ENCODE data around the gene AGAP3. TPM values are rescaled to one million over a fixed set of nuclear protein-coding genes. Genes with fewer than 3 reads are reported as not detected.

Gene AGAP3
- total RNA-seq, 1 donor from 2014 or later: 92.9 TPM

DNA sequence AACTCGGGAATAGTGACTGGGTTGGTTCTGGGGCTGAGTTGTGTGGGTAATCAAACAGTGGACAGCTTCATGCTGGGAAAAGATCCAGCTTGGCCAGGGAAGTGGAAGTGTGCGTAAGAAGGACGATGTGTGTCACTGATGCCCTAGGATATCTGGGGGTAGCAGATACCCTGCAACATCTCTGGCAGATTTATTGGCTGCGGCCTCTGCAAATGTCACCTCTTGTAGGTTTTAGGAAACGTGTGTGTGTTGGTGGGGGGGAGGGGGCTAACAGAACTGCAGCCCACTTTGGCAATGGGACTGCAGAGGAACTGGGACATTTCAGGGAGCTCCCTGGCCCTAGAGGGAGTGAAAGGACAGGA is 965 bp upstream of the AGAP3 start:
- DNase-seq (ENCODE audit: low spot score in 2 of 2) (no peak), FAIRE-seq (no peak)

DNA sequence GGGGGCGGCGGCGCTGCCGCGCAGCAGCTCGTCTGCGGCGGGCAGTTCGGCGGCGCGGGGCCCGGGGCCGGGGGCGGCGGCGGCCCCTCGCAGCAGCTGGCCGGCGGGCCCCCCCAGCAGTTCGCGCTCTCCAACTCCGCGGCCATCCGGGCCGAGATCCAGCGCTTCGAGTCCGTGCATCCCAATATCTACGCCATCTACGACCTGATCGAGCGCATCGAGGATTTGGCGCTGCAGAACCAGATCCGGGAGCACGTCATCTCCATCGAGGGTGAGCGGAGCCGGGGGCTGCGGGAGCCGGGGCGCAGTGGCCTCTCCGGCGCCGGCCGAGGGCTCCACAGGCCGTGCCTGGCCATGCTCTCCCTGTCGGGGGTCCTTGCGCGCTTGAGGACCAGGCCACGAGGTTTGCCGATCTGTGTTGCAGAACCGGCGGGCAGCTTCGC is 548 bp downstream of the AGAP3 start:
- no peak for DNase-seq (ENCODE audit: low spot score in 2 of 2)
- no peak for FAIRE-seq

DNA sequence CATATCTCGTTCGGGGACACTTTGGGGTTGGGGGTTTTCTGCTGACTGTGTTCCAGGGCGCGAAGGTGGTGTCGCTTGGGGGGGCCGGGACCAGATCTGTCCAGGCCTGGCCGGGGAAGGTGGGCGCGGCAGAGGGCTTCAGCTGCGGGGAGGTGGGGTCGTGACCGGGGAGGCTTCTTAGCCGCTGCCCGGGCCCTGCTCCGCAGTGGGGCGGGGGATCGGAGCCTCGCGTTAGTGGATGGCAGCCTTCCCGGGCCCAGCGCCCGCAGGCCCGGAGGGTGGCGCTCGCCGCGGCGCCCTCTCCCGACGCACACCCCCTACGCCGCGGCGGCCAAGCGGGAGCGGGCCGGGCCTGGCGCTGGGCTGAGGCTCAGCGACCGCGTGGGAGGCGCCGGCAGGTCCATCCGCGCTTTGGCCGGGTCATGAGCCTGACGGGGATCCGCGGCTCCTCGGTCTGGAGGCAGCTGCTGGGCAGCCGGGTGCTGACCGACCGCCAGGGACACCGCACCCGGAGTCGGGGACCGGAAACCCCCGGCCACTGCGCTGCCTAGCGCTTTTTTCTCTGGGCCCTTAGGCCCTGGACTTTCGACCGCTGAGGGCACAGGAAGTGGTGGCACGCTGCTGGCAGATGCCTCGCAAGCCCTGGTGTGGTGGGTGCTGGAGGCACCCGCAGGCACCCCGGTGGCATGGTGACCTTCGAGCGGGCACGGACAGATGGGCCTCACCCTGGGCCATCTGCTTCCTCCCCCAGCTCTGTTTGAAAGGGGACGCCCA is 1.2 kb downstream of the AGAP3 start:
- peak; percentile 66 to 84 for DNase-seq (ENCODE audit: low spot score in 2 of 2)
- FAIRE-seq: no peak

DNA sequence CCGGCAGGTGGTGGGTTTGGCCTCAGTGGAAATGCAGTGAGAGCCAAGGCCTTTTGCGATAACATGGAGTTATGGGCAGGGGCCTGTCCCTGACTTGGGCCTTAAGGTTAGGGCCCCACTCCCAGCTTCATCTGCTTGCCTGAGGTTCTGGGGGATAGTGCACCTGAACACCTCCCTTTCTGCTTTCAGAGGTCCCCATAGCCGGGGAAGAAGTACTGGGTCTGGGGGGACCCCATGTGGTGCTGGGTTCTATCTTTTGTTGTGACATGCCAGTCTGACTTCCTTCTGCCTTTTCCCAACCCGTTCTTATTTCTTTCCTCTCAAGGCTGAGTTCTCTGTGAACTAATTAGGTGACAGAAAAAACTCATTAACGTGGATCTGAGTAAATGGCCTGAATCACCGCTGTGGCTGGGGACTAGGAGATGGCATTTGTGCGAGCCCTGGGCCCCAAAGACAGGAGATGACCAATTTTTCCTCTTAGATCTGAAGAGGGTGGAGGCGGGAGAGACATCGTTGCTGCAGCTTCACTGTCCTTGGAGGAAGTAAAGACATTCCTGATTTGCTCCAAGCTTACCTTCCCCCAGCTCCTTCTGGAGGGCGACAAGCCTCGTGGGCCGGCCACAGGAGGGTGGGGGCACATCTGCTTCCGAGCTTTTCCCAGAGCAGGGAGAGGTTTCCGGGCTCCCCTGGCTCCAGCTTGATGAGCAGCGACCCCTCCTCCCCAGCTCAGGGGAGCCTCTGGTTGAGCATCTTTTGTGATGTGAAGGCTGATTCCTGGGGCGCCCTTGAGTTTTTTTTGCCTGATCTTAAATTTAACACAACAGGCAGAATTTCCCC is 2.0 kb downstream of the AGAP3 start:
- no peak for DNase-seq (ENCODE audit: low spot score in 2 of 2)
- no peak for FAIRE-seq

DNA sequence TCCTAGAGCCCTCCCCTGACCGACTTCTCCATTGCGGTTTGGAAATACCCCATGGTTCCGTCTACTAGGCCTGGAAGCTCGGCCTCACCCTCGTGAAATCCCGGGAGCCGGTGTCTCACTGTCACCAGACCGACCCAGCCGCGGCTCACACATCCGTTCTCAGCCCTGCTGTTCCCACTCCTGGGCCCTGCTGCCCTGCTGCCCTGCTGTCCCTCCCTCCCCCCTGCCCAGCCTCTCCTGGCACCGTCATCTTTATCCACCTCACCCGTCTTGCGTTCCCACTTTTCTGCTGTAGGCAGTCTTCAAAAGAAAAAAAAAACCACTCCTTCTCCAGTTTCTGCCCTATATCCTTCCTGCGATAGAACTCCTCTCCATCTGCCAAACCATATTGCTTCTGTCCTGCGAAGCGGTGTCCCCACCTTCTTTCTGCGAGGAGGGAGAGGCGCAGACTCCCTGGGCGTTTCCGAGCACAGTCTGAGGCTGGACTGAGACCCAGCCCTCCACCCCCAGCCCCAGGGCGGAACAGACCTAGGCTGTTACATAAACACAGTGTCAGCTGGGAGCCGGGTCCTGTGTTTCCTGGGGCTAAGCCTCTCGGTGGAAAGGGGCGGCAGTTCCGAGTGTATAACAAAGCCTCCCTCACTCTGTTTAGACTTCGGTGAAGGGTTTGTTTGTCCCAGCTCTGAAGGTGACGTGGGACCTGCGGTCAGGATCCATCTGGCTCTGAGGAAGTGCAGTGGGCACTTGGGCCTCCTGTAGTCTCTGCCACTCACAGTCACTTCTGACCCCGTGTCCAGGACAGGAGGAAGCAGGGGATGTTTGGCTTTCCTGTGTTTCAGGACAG is 2.8 kb downstream of the AGAP3 start:
- FAIRE-seq (no peak), DNase-seq (ENCODE audit: low spot score in 2 of 2) (no peak)

DNA sequence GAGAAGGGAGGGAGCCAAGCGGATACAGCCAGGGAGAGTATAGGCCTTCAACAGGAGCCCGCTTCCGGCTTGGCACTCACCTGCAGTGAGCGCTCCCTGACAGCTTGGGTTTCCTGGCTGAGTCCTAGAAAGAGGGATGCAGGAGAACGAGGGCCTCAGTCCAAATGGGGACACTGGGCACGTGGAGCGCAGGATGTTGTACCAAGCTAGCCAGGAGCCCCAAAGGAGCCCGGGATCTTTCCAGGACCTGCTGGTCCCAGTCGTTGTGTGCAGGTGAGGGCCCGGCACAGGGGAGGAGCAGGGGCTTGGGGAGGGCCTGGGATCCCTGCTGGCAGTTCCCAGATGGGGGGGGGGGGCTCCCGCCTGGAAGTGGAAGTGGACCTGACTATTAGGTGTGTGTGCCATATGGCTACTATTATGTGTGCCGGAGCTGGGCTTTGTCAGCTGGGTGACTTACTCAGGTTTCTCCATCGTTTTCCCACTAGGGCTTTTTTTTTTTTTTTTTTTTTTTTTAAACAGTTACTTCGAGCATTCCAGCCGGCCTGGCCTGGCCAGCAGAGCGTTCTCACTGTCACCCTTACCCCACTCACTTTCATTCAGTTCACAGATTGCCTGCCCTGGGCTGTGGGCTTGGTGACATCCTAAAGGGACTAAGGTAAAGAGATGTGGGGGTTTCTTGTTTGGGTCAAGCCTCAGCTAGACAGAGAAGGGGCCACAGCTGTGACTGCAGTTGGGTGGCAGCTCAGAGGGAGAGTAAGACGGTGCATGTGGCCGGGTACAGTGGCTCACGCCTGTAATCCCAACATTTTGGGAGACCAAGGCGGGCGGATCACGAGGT is 3.8 kb downstream of the AGAP3 start:
- FAIRE-seq: no peak
- DNase-seq (ENCODE audit: low spot score in 2 of 2): no peak

DNA sequence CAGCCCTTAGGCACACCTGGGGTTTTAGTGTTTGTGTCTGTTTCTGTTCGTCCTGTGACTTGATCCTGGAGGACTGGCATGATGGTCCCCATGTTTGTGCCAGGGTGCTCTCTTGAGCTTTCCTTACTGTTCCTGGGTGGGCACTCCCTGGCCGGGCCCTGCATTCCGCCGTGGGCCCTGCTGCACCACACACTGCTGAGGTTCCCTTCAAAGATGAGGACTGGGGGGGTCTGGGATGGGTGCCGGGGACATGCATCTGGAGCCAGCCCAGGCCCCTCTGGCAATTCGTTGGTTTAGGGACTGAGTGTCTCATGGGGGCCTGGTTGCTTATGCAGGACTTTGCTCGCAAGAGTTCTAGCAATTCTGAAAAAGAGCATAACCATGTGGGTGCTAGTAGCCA is 4.7 kb downstream of the AGAP3 start:
- DNase-seq (ENCODE audit: low spot score in 2 of 2) (no peak), FAIRE-seq (no peak)

DNA sequence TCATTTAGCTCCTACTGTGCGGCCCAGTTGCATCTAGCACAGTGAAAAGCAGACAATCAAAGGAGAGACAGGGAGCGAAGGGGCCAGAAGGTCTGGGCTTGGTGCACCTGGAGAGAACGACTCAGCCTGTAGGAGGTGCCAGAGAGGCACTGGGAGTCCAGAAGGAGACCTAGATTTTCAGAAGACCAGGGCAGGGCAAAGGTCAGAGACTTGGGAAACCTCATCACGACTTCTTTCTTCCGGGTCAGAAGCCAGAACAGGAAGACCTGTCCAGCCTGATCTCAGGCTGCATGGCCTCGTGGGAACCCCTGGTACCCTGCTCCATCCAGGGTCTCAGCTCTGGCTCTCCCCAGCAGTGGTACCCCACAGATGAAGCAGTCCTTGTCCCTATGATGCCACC is 5.2 kb downstream of the AGAP3 start:
- FAIRE-seq (no peak), DNase-seq (ENCODE audit: low spot score in 2 of 2) (no peak)

DNA sequence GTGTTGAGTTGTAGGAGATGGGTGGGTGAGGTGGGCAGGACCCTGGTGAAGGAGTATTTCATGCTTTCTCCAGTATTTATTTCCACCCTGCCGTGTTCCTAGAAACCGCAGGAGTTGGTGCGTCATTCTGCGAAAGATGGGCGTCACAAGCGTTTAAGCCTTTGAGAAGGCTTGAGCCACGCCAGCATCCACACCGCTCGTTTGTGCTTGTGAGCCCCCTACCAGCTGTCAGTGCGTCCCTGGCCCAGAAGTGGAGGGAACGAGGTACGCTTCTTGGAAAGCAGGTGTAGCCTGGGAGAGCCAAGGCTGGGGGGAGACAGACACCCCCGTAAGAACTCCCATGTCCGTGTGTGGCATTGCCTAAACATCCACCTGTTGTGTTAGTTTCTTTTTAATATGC is 5.7 kb downstream of the AGAP3 start:
- FAIRE-seq (no peak), DNase-seq (ENCODE audit: low spot score in 2 of 2) (no peak)

DNA sequence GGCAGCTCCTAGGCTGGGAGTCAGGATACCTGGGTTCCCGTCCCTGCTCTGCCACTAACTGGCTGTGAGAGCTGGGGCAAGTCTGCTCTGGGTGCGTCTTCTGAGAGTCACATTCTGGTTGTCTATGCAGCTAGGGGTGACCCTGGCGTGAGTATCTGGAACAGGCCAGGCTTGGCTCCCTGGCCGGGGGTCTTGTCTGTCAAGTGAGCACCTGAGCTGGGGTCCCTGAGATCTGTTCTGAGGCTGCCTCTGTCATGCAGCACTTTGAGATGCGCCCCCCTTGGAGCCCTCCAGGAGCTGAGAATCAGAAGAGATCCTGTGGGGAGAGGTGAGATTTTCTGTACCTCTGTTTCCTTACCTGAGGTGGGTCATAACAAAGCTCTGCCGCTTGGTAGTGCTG is 7.5 kb downstream of the AGAP3 start:
- FAIRE-seq (no peak), DNase-seq (ENCODE audit: low spot score in 2 of 2) (no peak)

DNA sequence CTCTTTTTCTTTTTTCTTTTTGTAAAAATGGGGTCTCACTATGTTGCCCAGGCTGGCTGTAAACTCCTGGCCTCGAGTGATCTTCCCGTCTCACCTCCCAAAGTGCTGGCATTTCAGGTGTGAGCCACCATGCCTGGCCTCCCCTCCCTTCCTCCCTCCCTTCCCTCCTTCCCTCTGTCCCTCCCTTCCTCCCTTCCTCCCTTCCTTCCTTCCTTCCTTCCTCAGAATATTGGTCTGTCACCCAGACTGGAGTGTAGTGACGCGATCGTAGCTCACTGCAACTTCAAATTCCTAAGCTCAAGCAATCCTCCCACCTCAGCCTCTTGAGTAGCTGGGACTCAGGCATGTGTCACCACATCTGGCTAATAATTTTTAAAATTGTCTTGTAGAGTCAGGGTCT is 8.4 kb downstream of the AGAP3 start:
- no peak for FAIRE-seq

DNA sequence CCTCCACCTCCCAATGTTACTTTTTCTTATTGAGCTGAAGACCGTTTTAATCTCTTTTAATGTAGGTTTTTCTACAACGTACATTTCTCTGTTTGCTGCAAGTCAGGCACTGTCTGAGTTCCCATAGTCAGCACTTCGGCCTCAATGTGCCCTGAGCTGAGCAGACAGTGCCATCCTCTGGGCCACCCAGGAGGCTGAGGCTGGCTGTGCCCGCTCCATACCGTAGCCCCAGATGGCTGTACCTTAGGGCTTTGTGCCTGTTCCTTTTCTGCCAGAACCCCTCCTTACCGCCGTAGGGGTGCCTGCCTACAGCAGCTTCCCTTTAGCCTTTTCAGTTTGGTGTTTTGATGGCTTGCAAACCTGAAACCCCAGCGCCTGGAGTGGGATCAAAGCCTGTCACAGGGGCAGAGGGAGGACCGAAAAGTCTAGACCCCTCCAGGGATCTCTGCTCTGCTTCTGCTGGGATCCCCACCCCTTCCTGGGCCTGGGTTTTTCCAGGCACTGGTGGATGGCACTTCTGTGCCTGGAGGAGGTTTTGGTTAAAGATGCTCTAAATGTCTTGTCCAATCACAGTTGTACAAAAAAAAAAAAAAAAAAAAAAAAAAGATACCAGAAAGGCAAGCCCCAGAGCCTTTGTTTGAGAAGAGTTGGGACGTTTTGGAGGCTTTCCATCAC is 9.0 kb downstream of the AGAP3 start:
- no peak for FAIRE-seq
- DNase-seq (ENCODE audit: low spot score in 2 of 2): no peak

More for the DNA sequence above, 8.4 kb downstream of the AGAP3 start:
- no peak for DNase-seq (ENCODE audit: low spot score in 2 of 2)

DNA sequence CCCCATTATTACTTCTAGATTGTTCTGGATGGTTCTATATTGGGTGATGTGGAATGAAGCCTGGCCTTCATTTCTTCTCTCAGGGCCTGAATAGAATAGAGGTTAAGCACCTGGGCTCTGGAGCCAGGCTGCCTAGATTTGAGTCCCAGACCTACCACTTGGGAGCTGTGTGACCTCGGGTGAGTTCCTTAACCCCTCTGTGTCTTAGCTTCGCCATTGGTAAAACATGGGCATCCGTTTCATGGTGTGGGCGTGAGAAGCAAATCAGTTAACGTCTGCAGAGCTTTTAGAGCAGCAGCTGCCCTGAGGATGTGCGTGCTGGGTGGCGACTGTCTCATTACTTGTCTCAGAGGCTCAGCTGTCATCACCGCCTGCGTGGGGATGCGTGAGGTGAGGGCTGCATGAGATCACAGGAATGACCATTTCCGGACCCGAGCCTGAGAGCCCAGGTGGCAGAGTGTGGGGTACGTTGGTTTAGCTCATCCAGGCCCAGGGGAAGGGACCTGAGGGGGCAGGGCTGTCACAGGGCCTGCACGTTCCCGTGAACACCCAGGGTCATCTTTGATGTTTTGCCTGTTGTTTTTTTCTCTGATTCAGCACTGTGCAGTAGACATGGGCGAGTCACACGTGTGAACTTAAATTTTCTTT is 9.7 kb downstream of the AGAP3 start:
- DNase-seq (ENCODE audit: low spot score in 2 of 2) (no peak), FAIRE-seq (no peak)

DNA sequence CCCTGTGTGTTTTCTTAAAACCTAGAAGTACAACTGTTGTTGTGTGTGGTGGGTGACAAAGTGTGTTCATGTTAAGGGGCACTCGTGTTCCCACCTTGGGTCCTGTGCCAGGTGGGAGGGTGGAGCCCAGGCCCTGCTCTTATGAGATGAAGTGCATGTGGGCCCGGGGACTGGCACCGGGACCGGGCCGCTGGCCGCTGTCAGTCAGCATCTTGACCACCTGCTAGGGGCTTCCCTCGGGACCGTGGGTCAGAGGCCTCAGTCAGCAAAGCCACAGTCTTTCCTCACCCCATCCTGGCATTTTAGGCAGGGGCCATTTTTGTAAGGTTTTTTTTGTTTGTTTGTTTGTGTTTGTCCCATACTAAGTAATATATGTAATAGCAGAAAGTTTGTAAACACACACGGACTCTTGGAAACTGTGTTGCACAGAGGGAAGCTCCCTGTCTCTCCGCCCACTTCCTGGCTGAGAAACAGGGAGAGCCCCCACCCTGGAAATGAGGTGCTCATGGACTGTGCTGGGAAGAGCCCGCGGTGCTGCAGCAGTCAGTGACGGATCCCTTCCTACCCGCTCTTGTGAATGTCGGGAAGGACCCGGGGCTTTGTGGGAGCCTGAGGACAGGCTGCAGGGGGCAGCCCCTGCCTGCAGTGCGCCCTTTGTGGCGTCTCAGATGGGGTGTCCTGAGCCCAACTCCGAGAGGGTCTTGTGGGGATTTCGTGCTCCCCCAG is 13.4 kb downstream of the AGAP3 start:
- FAIRE-seq (no peak), DNase-seq (ENCODE audit: low spot score in 2 of 2) (no peak)

DNA sequence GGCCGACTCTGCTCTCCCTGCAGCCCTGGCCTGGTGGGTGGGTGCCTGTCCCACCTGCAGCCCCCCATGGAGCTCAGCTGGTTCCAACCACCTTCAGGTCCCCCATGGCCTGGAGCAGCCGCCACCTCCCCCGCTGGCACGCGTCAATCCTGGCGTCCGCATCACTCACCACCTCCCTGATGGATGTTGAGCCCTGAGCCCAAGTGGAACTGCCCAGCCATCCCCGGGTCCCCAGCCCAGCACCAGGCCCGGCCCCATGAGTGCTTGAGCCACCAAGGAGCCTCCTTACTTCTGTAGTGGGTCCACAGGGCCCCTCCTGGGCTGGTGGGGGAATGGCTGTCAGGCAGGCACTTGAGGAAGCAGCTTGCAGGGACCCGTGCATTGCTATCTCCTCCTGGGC is 14.6 kb downstream of the AGAP3 start:
- no peak for DNase-seq (ENCODE audit: low spot score in 2 of 2)
- FAIRE-seq: no peak

DNA sequence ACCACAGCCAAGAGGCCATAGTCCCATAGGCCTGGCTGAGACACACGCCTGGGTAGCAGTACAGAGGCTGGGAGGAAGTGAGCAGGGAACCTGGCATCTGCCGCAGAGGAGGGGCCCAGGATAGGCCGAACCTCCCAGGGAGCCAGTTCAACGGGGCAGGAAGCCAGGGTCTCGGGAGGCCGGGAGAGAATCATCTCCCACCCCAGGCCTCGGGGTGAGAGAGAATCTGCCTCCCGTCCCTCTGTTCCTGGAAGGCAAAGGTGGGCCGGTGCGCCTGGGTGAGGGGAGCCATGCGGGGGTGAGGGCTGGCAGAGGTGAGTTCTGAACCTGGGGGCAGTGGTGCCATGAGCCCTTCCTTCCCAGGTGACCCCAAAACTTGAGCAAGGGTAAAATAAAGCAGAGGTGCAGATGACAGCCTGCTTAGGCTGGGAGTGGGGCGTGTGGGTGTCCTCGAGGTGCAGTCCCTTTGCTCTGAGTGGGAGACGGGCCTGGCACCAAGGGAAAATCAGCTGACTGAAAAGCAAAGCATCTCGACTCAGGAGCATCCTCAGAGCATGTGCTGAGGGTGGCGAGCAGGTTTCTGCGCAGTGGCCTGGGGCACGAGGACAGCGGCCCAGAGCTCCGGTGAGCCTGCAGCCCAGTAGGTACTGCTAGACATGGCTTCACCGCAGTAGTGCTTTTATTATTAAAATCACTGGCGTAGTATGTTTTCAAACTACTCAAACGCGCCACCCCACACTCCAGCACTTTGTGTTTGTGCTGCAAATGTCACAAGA is 15.5 kb downstream of the AGAP3 start:
- FAIRE-seq (no peak), DNase-seq (ENCODE audit: low spot score in 2 of 2) (no peak)

DNA sequence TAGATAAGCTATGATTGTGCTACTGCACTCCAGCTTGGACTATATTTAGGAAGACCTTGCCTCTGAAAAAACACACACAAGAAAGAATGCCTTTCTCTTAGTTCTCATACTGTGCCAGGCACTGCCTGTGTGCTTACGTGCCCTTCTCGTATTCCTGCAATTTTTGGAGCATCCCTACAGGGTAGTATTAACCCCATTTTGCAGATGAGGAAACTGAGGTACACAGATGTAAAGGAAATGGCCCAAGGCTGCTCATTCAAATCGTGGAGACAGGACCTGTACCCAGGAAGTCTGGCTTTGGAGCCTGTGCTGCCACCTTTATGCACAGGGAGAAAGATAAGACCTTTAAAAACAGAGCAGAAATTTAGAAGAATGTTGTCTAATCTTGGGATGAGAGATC is 16.7 kb downstream of the AGAP3 start:
- no peak for FAIRE-seq

DNA sequence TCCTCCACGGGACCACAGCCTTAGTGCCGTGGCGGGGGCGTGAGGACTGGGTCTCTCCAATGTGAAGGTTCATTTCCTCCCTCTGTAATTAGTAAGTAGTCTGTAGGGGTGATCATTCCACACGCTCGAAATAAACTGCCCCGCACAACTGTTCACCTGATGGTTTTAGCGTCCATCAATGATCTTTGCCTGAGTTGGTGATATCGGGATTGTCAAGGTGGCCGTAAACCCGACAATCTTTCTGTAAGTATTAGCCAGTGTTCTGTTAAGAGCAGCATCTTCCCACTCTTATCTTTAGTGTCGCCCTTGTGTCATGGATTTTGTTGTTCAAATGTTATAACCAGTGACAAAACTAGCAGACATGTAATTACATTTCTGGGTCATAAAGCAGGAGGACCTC is 17.7 kb downstream of the AGAP3 start:
- DNase-seq (ENCODE audit: low spot score in 2 of 2) (no peak), FAIRE-seq (no peak)

More for the DNA sequence above, 16.7 kb downstream of the AGAP3 start:
- no peak for DNase-seq (ENCODE audit: low spot score in 2 of 2)
